Ovary (tissue), 9 donors: ENCODE measurements around the gene NPHP1. TPM values are rescaled to one million over a fixed set of nuclear protein-coding genes. Genes with fewer than 3 reads are reported as not detected.

Experiments
- DNase-seq, 5 donors: peaks; one replicate each; pipeline ENCODE4 v3.0.0-alpha.2; 2019 to 2020
- H3K27ac ChIP-seq, 2 donors: fragments of 200-600 bp; one replicate each; pipeline versions ENCODE4 v1.5.1 to v1.8.0; 2019 to 2022
- H3K27me3 ChIP-seq: fragments of 200-600 bp; one replicate; pipeline ENCODE4 v1.8.0; 2022
- H3K36me3 ChIP-seq: fragments of 200-600 bp; sonication (generic); one replicate; pipeline ENCODE4 v1.5.1; 2019
- H3K4me1 ChIP-seq: one replicate; pipeline ENCODE4 v1.8.1; 2013; ENCODE audit warnings: mild to moderate bottlenecking, moderate library complexity; ENCODE audit not compliant: insufficient read depth
- H3K4me3 ChIP-seq: fragments of 200-600 bp; sonication (generic); one replicate; pipeline ENCODE4 v1.5.1; 2017
- H3K9me3 ChIP-seq, 2 donors: fragments of 200-600 bp in 1 of 2; sonication (generic) in 1 of 2; one replicate each; pipeline versions ENCODE4 v1.5.1 to v1.8.1; 2013 to 2019; ENCODE audit warnings: mild to moderate bottlenecking in 1 of 2, moderate library complexity in 1 of 2
- EP300 ChIP-seq: sonication (generic); formaldehyde crosslinking; IDR thresholded peaks from one replicate; pipeline ENCODE4 v1.6.1; 2017; ENCODE audit warnings: antibody characterized with exemption
- POLR2A ChIP-seq: fragments of 450-650 bp; IDR thresholded peaks from one replicate; pipeline ENCODE4 v1.6.1; 2017; ENCODE audit warnings: antibody characterized with exemption, mild to moderate bottlenecking, moderate library complexity
- WGBS, 3 donors: extraction: QIAGEN DNeasy Blood & Tissue Kit in 1 of 3; methylation state at CpG; one replicate each; pipeline versions ENCODE4 v1.1.5 to v1.1.7; 2013 to 2017; 5-methylcytosine and 5-hydroxymethylcytosine counted together
- intact Hi-C, 4 donors: fragments of 100-400 bp; cut with DNase I; formaldehyde crosslinking; loops; one replicate each; pipeline versions ENCODE4 v1.11.0 to v1.15.1; 2022 to 2023
- polyA plus RNA-seq, 2 donors: library from polyadenylated mRNA; stranded (reverse); fragments of 200-250 nt in 1 of 2; fragments of 350-450 nt in 1 of 2; fragmentation: Illumina TruSeq in 1 of 2; extraction: RNeasy Lipid Tissue Mini Kit (QIAGEN cat#74804) in 1 of 2; gene quantifications; one replicate each; pipeline ENCODE4 v1.2.3, GENCODE V29; 2013 to 2014
- total RNA-seq, 7 donors: library from RNA; depleted of rRNA in 2 of 7; stranded (reverse); fragments of >200 nt in 2 of 7; fragmentation: NEBNext Ultra II Directional in 3 of 7; extraction: Animal tissue kit (Norgen Biotek cat#: 25700) in 3 of 7; gene quantifications; one replicate each; pipeline versions ENCODE4 v1.1.0 to v1.2.4, GENCODE V29; 2016 to 2023
- TF ChIP-seq, protein P1 (sequence below), 3 donors: fragments of 450-650 bp in 2 of 3; fragments of 200-600 bp in 1 of 3; IDR thresholded peaks; one replicate each; pipeline versions ENCODE4 v1.5.1 to v1.8.0; 2016 to 2022; ENCODE audit warnings: antibody characterized with exemption in 3 of 3, mild to moderate bottlenecking in 1 of 3
- donor health status: DM: no; HTN: no; CAD: no; lungs with moderate emphysema.
- donor health status: DM: no; HTN: no; CAD: no.
- donor health status: Bipolar disorder and iron deficiency.
- donor health status: DM: yes; HTN: yes; CAD: no.
- donor health status: DM: no; HTN: no; CAD: no.
- donor health status: DM: yes; HTN: yes; CAD: no.

NPHP1 gene
- total and polyA plus RNA-seq, 9 donors: 4.2 to 21.6 (median 6.1) TPM

DNA sequence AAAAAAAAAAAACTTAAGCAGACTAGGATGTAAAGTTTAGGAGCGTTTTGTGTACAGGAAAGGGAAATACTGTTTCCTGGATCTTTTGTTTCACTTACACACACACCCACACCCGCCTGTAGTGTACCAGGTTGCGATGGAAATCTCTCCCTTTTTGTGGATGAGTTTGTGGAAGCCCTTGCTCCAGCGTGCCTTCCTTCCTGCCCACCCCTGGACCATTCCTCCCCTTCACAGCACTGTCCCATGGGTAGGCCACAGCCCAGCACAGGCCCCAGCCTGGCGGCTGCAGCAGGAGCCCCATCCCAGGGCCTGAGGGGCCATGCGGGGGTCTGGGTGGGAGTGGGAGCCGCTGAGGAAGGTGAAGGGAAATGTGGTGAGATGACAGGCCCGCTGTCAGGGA lies 104.3 kb downstream of the NPHP1 start:
- Histone ChIP-seq H3K4me1 (no peaks in the 10 kb centered on the region), H3K4me3 (no peak overlapping the region), H3K27me3 (no peaks in the 10 kb centered on the region), H3K27ac (peak overlapping the region in 1 of 2 donors; percentile 42), H3K9me3 (no peaks in the 10 kb centered on the region), H3K36me3 (no peaks in the 10 kb centered on the region)
- DNase-seq: no peak
- WGBS, 3 donors: 83 to 89% (median 88%) methylated on average over 8 of the region's 8 CpGs
- intact Hi-C loops: no loop called here
- TF ChIP-seq POLR2A (no peak), EP300 (no peak)
- TF ChIP-seq, protein P1, sequence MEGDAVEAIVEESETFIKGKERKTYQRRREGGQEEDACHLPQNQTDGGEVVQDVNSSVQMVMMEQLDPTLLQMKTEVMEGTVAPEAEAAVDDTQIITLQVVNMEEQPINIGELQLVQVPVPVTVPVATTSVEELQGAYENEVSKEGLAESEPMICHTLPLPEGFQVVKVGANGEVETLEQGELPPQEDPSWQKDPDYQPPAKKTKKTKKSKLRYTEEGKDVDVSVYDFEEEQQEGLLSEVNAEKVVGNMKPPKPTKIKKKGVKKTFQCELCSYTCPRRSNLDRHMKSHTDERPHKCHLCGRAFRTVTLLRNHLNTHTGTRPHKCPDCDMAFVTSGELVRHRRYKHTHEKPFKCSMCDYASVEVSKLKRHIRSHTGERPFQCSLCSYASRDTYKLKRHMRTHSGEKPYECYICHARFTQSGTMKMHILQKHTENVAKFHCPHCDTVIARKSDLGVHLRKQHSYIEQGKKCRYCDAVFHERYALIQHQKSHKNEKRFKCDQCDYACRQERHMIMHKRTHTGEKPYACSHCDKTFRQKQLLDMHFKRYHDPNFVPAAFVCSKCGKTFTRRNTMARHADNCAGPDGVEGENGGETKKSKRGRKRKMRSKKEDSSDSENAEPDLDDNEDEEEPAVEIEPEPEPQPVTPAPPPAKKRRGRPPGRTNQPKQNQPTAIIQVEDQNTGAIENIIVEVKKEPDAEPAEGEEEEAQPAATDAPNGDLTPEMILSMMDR (IDR thresholded peaks at IDR 0.05): no peak

DNA sequence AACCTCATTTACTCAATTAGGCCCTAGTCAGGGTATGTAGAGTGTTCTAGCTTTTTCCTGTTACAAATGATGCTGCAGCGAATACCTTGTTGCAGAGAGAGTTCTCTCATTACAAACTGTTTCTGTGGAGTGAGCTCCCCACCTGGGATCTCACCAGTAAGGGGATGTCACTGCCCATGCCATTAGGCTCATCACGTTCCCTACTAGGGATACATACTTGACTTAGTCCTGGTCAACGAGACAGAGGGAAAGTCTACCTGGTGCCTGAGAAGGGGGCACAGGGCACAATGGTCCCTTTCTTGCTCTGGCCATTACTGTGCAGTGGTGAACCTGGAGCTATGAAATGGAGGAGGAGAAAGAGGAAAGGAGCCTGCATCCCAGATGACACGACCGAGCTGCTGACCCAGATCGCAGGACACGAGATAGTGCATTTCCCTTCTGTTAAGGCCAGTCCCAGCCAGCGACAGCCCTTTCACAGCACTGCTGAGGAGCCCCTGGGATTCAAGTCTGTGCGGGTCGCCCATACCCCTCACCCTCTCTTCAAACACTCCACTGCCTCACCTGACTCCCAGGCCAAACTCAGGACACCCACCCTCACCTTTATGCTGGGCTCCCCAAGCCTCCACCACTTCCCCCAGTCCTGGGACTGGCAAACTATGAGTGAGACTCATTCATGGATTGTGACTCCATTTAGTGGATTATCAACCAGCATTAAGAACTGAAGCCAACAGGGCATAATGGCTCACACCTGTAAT lies 105.2 kb downstream of the NPHP1 start:
- WGBS, 3 donors: 80 to 86% (median 84%) methylated on average over 10 of the region's 10 CpGs
- intact Hi-C loops: no loop called here

DNA sequence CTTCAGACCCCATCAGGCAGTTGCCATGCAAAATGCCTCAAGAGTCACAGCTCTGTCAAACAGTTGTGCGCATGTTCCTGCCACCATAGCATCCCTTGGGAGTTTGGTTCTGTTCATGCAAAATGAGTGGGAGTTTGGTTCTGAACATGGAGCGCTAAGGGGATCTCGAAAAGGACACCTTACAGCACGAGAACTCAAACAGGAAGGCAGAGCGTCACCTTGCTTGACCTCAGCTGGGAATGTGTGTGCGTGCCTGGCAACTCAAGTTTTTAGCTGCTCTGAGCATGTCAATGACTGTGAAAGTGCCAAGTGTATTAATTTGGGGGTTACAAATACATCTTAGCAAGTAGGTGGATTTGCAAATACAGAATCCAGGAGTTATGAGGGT lies 105.8 kb downstream of the NPHP1 start:
- no peak overlapping the region for H3K27ac ChIP-seq
- H3K4me3 ChIP-seq: no peak overlapping the region
- DNase-seq: no peak
- H3K9me3 ChIP-seq: no peaks in the 10 kb centered on the region
- H3K4me1 ChIP-seq: no peaks in the 10 kb centered on the region
- intact Hi-C loops: no loop called here
- WGBS, 3 donors: 86 to 93% (median 89%) methylated on average over 6 of the region's 6 CpGs
- TF ChIP-seq EP300 (no peak), POLR2A (no peak)
- TF ChIP-seq, protein P1 (IDR thresholded peaks at IDR 0.05): no peak
- no peaks in the 10 kb centered on the region for H3K36me3 ChIP-seq
- no peaks in the 10 kb centered on the region for H3K27me3 ChIP-seq

More for the DNA sequence above, 105.2 kb downstream of the NPHP1 start:
- Histone ChIP-seq H3K9me3 (no peaks in the 10 kb centered on the region), H3K4me1 (no peaks in the 10 kb centered on the region), H3K27ac (no peak overlapping the region), H3K27me3 (no peaks in the 10 kb centered on the region), H3K36me3 (no peaks in the 10 kb centered on the region), H3K4me3 (no peak overlapping the region)
- TF ChIP-seq POLR2A (no peak), EP300 (no peak)
- TF ChIP-seq, protein P1 (IDR thresholded peaks at IDR 0.05): no peak
- DNase-seq: no peak

DNA sequence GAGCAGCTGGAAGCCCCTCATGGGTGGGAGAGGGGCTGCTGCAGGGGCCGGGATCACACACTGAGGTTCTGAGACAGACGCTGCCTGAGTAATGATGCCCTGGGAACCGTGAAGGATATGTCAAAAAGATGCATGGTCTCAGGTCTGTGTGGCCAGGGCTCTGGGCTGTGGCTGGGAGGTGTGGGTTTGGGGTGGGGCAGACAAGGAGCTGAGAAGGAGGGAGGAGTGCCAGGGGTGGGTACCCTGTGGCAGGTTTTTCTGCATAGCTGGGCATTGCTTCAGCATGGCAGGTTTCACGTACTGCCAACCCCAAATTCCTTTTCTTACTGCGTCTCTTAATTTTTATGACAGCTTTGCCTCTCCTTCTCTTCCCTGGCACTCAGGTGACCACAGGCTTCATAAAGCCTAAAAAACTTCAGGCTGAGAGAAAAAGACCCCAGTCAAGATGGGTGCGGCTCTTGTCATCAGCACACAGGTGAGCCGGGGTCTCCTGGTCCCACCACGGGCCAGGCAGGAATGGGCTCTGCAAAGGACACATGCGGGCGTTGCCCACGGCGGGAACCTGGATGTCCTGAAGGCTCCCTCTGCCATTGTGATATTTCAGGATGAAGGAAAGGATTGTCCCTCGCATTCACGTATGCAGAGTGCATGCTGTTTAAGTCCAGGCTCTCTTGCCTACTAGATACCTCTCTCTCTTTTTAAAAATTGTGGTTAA lies 107.2 kb downstream of the NPHP1 start:
- H3K27me3 ChIP-seq: no peaks in the 10 kb centered on the region
- H3K27ac ChIP-seq: no peak overlapping the region
- intact Hi-C loops: no loop called here
- no peak for DNase-seq
- H3K36me3 ChIP-seq: no peaks in the 10 kb centered on the region
- no peaks in the 10 kb centered on the region for H3K9me3 ChIP-seq
- no peak overlapping the region for H3K4me3 ChIP-seq
- TF ChIP-seq, protein P1 (IDR thresholded peaks at IDR 0.05): no peak
- no peak for TF ChIP-seq EP300
- H3K4me1 ChIP-seq: no peaks in the 10 kb centered on the region
- WGBS, 3 donors: 82 to 86% (median 84%) methylated on average over 14 of the region's 14 CpGs
